ENCODE results near the gene SERTM1.

DNA sequence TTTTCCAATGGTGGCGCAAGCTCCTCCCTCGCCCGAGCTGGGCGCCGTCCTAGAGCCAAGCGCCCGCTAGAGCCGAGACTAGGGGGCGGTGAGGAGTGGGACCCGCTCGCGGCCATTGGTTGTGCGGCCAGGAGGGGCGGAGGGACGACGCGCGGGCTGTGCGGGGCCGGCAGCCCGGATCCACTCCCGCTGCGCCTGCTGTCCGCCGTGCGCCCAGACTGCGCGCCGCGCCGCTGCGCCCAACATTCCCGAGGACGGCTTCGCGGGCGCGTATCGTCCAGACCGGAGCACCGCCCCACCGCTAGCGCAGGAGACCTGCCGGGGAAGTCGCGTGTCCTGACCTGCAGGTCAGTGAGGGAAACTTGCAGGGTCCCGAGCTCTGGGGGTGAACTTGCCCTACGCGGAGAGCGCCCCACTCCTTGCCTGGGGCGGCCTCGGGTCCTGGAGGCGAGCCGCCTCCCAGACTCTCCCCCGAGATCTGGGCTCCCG, at the start of gene SERTM1:
- TF ChIP-seq EZH2phosphoT487 (conservative IDR thresholded peaks at IDR 0.05; ENCODE audit: low read length), result no peak
- TF ChIP-seq, protein P1, sequence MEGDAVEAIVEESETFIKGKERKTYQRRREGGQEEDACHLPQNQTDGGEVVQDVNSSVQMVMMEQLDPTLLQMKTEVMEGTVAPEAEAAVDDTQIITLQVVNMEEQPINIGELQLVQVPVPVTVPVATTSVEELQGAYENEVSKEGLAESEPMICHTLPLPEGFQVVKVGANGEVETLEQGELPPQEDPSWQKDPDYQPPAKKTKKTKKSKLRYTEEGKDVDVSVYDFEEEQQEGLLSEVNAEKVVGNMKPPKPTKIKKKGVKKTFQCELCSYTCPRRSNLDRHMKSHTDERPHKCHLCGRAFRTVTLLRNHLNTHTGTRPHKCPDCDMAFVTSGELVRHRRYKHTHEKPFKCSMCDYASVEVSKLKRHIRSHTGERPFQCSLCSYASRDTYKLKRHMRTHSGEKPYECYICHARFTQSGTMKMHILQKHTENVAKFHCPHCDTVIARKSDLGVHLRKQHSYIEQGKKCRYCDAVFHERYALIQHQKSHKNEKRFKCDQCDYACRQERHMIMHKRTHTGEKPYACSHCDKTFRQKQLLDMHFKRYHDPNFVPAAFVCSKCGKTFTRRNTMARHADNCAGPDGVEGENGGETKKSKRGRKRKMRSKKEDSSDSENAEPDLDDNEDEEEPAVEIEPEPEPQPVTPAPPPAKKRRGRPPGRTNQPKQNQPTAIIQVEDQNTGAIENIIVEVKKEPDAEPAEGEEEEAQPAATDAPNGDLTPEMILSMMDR (IDR thresholded peaks at IDR 0.05; ENCODE audit: insufficient read depth, low read length, poor library complexity, severe bottlenecking), result no peak
